IPS-18c (cell line): ENCODE data around the gene CDH2.

Experiments
- H3K4me3 ChIP-seq: 2 replicates; pipeline ENCODE4 v1.7.0; 2013; ENCODE audit warnings: low read depth, mild to moderate bottlenecking, low read length, moderate library complexity; ENCODE audit not compliant: insufficient read depth
- H3K9me3 ChIP-seq: one replicate; pipeline ENCODE4 v1.6.1; 2013; ENCODE audit warnings: mild to moderate bottlenecking, low read length, moderate library complexity; ENCODE audit not compliant: control insufficient read depth, insufficient read depth

Gene CDH2

DNA sequence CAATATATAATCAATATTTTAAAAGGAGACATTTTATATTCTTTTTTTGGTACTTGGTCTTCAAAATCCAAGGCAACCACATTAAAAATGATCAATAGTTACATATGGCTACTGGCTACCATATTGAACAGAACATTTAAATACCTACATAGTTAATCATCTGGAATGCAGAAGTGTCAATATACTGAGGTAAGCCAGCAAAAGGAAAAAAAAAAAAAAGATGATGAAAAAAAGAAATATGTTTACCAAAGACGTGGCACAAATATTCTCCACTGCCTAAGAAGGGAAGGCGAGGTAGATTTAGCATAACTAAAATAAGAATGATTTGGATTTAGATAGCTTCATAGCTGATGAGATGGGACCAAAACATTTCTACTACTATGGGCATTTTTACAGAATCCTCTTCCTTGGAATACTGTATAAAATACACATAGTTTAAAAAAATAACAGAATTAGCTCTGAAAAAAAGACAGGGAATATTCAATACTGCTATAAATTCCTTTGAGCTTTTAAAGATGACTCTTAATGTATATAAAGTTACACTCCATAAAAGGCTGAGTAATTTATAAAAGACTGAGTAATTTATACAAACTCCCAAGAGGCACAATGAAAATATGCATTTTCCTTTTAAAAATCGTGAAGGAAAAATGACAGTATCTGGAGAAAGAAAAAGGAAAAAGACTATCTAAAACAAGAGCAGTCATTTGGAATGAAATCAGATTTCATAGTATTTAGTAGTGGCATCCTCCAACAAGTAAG lies 63.5 kb downstream of the CDH2 start:
- Histone ChIP-seq H3K9me3 (no peaks in the 10 kb centered on the region), H3K4me3 (no peak overlapping the region)

DNA sequence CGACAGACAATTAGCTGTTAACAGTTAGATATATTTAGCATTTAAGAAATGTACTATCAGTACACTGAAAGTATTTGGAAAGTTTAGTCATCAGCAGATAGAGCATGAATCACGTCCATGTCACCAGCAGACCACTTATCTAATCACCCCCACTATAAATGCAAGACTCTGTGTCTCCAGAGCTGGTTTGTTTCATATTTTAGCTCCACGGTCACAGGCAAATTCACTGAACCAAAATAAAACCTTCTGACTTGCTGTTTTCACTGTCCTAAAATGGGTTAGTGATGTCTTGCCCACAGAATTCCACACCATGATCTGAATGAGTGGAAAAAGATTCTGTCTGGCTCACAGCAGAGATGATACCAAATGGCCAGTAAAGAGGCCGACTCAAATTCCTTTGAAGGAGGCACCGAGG lies 64.9 kb downstream of the CDH2 start:
- H3K9me3 ChIP-seq = no peaks in the 10 kb centered on the region
- H3K4me3 ChIP-seq = no peak overlapping the region

DNA sequence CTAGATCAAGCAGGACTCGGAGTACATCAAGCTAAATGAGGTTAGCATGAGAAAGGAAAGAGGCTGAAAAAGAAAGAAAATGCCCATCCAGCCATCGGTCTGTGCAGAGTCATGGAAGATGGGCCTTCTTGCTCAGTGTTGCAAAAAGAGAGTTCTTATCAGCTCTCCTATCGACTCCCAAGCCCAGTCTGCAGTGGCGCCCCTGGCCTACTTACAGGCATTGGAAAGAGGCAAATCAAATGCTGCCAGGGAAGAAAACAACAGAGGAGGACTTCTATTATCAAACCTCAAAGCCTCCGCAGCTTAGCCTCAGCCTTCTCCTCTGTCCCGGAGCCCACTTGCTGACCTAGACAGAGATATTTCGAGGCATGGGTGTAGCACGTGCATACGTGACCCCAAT lies 66.0 kb downstream of the CDH2 start:
- Histone ChIP-seq H3K9me3 (no peaks in the 10 kb centered on the region), H3K4me3 (no peak overlapping the region)

DNA sequence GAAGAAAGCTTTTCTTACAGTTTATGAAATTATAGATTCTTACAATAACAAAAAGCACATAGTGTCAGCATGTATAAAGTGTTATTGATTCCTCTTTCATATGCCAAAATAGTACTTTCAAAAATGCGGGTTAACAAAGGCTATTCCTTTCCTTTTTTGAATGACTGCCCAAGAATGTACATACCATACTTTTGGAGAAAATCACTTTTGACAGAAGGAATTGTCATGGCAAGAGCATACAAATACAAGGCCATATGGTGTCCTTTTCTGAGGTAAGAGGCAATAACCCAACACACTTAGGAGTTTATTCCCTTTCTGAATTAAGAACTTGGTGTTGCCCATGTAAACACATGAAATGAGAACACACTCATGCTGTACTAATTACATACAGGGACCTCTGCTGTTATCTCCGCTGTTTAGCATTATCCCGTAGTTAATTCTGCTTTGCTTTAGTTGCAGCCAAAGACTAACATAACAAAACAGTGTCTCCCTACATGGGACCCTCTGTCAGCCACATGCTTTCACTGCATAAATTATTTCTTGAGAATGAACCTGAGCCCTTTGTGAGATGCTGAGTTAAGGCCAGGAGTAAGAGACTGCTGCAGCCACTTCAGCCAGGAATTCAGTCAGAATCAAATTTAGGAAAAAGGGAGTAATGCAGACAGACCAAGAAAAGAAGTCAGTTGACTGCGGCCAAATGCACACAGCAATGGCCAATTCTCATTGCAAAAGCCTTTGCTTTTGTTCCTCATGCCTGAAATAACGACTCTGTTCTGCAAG lies 67.0 kb downstream of the CDH2 start:
- no peaks in the 10 kb centered on the region for H3K9me3 ChIP-seq
- no peak overlapping the region for H3K4me3 ChIP-seq

DNA sequence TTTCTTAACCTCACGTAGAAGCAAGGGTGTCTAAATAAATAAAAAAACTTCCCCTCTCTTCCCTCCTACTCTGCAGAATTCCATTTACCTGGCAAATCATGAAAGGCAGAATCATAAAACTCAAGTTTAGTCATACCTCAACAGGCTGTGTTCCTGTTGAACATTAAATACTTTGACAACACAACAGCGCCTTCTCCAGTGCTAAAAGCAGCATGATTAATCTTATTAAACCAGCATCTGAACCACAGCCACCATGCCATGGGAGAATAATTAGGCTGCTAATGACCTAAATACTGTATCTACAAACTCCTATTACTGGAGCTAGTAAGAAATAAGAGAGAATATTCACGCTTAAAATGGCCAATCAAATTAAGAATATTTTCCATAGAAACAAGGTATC lies 68.1 kb downstream of the CDH2 start:
- H3K4me3 ChIP-seq = no peak overlapping the region
- H3K9me3 ChIP-seq = no peaks in the 10 kb centered on the region

DNA sequence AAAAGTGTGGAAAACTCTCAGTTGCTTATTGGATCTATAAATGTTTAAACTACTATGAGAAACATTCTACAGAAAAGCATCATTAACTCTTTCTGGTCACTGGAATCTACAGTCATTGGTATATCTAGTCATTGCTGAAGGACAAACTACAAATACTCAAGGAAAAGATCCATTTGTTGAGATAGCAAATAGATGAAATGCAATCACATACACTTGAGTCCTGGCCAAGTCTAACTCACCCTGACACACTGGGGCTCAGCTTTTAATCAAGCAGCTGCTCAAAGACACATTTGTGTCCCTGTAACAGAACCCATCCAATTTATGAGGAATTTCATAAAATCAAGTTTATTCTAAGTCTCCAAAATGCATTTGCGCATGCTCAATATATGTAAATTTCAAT lies 68.7 kb downstream of the CDH2 start:
- Histone ChIP-seq H3K9me3 (no peaks in the 10 kb centered on the region), H3K4me3 (no peak overlapping the region)

DNA sequence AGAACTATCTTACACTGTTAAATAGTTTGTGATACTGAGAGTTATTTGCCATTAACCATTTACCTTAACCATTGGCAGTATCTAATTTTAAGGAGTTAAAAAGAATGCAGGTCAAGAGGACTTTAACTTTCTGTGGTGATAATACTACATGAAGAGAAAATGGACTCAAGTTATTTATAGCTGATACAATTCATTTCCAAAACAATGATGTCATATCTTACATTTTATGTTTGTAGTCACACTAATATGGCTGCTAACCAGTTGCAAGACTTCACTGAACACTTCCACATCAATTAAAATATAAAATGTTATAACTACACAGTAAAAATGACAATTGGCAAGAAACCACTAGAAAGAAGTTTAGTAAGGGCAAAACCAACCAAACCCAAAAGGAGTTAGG lies 77.7 kb downstream of the CDH2 start:
- H3K4me3 ChIP-seq = no peak overlapping the region
- H3K9me3 ChIP-seq = no peaks in the 10 kb centered on the region

DNA sequence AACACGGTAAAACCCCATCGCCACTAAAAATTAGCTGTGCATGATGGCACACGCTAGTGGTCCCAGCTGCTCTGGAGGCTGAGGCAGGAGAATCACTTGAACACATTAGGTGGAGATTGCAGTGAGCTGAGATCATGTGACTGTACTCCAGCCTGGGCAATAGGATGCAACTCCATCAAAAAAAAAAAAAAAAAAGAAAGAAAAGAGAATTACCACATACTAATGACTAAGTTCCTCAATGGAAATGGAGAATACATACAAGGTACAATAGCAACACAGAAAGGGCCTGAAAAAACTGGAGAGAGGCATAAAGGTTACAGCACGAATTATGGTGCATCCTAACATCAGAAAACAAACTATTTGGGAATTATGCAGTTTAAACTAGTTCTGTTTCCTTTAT lies 81.3 kb downstream of the CDH2 start:
- Histone ChIP-seq H3K9me3 (no peaks in the 10 kb centered on the region), H3K4me3 (no peak overlapping the region)

DNA sequence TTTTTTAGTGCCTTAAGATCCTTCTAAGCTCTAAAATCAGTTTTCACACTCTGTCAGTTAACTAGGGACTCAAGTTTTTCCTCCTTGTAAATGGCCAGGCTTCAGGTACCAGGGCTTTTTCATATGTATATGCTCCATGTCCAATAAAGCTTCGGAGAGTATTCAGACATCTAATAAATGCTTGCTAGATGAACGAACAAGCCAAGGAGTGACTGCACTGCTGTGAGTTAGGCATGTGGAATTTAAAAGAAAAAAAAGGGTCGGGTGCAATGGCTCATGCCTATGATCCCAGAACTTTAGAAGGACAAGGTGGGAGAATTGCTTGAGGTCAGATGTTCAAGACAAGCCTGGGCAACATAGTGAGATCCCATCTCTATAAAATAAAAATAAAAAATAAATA lies 81.9 kb downstream of the CDH2 start:
- no peak overlapping the region for H3K4me3 ChIP-seq
- no peaks in the 10 kb centered on the region for H3K9me3 ChIP-seq

DNA sequence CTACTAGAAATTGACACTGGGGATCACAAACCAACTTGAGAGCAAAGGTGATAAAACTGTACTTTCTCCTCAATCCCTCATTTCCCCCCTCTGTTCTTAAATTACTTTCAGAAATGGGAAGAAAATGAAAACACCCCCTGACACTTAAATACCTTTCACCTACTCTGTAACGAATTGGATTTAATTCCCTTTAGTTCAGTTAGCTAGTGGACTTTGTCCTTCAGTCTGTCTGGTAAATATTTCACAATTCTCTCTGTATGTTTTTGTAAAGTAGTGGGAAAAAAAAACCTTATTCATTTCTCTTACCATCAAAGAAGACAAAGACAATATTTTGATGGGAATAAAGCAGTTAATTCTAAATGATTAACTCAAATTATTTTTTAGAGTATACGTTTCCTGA lies 85.7 kb downstream of the CDH2 start:
- H3K9me3 ChIP-seq = no peaks in the 10 kb centered on the region
- H3K4me3 ChIP-seq = no peak overlapping the region

DNA sequence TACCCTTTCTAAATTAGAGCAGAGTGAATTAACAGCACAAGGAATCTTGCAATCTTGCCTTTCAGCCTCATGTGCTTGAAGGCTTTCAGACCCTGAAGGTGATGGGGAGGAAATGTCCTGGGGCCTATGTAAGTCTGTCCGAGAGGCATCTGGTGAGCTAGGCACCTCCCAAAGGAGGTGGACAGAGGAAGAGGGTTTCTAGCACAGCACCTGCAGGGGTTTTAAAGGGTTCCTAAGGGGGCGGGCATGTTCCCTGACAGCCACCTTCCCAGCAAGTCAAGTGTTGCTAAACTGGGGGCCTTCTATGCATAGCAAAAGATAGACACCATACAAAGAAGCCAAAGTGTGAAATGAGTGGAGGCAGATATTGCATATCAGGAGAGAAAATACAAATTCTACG lies 88.5 kb downstream of the CDH2 start:
- Histone ChIP-seq H3K4me3 (no peak overlapping the region), H3K9me3 (no peaks in the 10 kb centered on the region)

DNA sequence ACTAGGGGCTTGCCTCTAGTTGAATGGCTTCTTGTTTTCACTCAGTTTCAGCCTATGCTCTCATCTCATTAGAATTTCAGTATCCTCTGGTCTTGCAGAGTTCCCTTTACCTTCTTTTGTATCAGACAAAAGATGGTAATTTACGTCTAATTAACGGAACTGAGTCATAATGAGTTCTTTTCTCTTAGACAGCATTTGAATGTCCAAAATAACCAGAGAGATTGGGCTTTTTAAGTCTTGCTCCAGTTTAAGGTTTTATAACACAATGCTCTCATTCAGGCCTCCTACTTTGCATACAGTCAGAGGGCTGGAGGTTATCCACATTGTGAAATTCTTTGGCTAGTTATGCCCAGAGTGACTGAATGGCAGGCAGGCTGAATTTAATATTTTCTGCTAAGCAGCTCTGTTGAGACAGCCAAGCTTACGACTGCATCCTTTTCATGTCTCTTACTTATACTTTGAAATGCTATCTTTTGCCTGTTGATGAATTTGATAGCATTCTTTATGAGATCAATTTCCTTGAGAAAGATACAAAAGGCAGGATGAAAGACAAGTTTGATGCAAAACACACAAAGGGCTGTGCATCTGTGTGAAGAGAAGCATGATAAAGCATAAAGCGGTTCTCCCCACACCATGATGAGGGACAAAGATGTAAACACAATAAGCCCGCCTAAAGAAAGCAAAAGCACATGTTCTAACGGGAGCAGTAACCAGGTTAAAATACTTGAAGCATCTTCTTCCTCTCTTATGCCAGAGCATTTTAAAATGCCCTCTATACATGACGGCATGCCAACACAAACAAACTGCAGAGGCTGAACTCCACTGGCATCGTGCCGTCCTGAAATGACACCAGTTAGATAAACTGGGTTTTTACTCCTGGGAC lies 90.0 kb downstream of the CDH2 start:
- no peaks in the 10 kb centered on the region for H3K9me3 ChIP-seq
- no peak overlapping the region for H3K4me3 ChIP-seq

DNA sequence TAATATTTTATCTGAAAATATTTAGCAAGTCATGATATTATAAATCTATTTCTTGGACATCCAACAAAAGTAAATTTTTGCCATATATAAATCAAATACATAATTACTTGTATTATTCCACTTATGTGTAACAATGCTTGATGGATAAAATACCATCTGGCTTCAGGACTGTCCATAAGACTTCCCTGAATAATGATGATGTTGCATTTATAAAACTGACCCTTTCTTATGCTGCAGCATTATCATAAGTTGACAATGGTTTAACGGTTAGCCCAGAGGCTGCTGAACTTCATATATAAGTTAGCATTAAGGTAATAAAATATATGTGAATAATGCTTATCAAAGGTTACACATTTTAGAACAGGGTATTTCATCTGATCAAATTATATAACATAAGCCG lies 95.4 kb downstream of the CDH2 start:
- no peak overlapping the region for H3K4me3 ChIP-seq
- no peaks in the 10 kb centered on the region for H3K9me3 ChIP-seq

DNA sequence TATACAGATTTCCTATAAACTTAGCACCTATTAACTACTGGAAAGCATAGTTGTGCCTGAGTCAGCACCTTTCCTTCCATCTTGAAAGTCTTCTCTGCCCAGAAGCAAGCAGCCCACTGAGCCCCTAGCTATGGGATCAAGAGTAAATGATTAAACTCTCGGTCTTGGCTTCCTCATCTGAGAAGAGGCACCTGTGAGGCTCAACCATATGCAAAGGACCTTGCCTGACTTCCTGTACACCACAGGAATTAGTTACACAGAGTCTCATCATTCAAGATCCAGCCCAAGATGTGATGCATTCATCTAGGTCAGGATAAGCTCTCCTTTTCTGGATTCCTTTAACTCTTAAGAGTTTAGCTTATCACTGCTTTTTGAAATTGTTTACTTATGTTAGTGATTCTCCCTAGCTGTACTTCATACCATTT lies 96.0 kb downstream of the CDH2 start:
- Histone ChIP-seq H3K4me3 (no peak overlapping the region), H3K9me3 (no peaks in the 10 kb centered on the region)

DNA sequence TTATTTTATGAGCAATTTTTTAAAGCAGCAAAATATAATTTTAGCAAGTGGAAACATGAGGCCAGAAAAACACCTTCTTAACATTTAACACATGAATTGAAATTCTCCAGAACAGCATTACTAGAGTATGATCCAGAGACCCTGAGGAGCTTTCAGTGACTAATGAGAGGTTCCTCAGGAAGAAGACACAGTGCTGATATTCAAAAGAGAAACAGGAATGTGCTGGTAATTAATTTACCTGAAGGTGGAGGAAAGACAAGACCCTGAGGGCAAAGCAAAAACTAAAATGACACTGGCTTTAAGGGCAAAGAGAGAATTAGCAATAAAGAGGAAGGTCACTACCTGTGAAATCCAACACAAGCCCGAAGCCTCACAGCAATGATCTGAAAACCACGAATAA lies 97.0 kb downstream of the CDH2 start:
- H3K9me3 ChIP-seq = no peaks in the 10 kb centered on the region
- no peak overlapping the region for H3K4me3 ChIP-seq

DNA sequence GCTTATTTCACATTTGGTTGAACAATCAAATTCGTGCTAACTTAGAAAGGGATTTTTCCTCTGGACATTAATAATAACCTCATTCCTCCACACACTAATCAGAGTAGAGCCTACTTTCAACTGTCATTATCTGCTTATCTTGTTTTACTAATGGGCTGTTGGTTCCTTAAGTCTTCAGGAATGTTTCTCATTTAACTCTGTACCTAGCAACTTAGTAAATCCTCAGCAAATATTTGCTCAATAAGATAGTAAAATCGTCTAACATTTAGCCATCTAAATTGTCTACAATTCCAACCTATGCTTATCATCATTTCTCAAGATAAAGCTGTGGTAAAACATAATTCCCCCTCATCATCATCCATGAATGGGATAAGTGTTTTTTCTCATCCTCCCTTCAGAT lies 98.1 kb downstream of the CDH2 start:
- Histone ChIP-seq H3K9me3 (no peaks in the 10 kb centered on the region), H3K4me3 (no peak overlapping the region)

DNA sequence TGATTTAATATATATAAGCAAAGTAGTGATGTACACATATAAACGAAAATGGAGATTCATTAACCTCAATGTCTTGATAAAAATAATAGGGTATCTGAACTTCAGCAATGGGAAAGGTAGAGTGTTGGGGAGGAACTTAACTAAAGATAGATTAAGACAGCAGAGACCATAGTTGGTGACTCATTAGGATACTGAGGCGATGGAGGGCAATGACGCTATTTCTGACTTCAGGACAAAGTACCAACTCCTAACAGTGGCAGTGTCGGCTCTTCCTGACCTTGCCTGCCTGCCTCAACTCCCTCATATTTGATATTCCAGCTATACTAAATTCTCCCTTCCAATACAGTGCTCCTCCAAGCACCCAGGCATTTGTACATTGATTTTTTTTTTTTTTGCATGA lies 98.6 kb downstream of the CDH2 start:
- no peaks in the 10 kb centered on the region for H3K9me3 ChIP-seq
- H3K4me3 ChIP-seq = no peak overlapping the region

DNA sequence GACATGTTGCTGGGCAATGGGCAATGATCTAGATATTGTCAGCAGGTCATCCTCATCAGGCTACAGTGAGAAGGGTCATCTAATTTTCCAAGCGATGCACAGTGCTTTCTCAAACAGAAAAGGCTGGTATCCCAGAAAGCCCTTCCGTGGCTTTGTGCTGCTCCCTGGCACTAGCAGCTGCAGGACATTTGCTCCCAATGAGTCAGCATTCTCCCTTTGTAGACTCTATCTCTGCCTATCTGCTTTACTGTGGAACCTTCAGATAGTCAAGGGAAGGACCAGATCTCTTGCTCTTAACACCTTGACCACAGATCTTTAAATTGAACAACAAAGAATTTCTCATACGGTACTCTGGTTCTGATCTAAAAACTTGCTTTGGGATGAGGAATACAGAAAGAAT lies 101.4 kb downstream of the CDH2 start:
- H3K9me3 ChIP-seq = no peaks in the 10 kb centered on the region

More for the DNA sequence above, 101.4 kb downstream of the CDH2 start:
- H3K4me3 ChIP-seq = no peak overlapping the region
